ENCODE measurements around the gene IQCC. TPM values are rescaled to one million over a fixed set of nuclear protein-coding genes. Genes with fewer than 3 reads are reported as not detected.

IQCC gene
- total RNA-seq, 1 donor from 2014 or later = not detected

DNA sequence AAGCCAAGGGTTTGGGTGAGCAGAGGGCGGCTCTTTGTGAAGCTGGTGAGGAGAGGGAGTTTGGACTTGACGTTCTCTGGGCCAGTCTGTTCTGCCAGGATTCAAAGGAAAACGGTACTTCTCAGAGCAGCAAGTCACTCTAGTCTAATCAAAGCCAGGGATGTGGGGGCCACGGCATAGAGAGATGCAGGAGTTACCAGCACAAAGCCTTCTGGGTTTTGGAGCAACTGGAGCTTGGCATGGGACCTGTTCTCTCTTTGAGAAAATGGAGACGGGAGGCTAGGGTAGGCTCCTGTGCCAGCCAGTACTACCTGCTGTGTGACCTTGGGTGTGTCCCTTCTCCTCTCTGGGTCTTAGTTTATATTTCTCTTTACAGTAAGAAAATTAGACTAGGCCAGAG lies 23.9 kb upstream of the IQCC start:
- Histone ChIP-seq H3K36me3 (peaks cover 28 to 42% of the 10 kb centered on the region in 2 donors), H3K4me1 (peaks cover 19 to 29% of the 10 kb centered on the region in 2 donors), H3K27ac (peak overlapping the region in 1 of 2 donors; percentile 94)

DNA sequence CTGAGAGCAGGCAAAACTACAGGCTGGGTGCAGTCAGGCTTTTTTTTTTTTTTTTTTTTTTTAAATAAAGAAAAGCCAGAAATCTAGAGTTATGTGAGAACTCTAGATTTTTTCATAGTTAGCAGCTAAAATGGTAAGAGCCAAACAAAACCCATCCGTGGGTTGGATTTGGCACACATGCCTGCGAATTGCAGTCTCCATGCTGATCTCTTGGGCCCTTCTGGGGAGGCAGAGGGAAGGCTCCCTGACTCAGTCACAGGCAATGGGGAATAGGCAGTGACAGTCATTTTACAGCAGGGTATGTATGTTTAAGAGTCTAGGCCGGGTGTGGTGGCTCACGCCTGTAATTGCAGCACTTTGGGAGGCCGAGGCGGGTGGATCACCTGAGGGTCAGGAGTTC lies 23.4 kb upstream of the IQCC start:
- peak overlapping the region in 1 of 2 donors; percentile 79 for H3K4me3 ChIP-seq
- H3K4me1 ChIP-seq = peaks cover 19 to 29% of the 10 kb centered on the region in 2 donors
- peak overlapping the region in 1 of 2 donors; percentile 16 for H3K27ac ChIP-seq
- intact Hi-C loops (cut with DNase I) = no loop called here
- no peak for DNase-seq (ENCODE audit: low spot score in 2 of 2)
- H3K36me3 ChIP-seq = peaks cover 33 to 45% of the 10 kb centered on the region in 2 donors
- TF ChIP-seq, protein P1, sequence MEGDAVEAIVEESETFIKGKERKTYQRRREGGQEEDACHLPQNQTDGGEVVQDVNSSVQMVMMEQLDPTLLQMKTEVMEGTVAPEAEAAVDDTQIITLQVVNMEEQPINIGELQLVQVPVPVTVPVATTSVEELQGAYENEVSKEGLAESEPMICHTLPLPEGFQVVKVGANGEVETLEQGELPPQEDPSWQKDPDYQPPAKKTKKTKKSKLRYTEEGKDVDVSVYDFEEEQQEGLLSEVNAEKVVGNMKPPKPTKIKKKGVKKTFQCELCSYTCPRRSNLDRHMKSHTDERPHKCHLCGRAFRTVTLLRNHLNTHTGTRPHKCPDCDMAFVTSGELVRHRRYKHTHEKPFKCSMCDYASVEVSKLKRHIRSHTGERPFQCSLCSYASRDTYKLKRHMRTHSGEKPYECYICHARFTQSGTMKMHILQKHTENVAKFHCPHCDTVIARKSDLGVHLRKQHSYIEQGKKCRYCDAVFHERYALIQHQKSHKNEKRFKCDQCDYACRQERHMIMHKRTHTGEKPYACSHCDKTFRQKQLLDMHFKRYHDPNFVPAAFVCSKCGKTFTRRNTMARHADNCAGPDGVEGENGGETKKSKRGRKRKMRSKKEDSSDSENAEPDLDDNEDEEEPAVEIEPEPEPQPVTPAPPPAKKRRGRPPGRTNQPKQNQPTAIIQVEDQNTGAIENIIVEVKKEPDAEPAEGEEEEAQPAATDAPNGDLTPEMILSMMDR (IDR thresholded peaks at IDR 0.05) = no peak
- no peaks in the 10 kb centered on the region for H3K27me3 ChIP-seq
- H3K9me3 ChIP-seq = no peaks in the 10 kb centered on the region

More for the DNA sequence above, 23.9 kb upstream of the IQCC start:
- Histone ChIP-seq H3K9me3 (no peaks in the 10 kb centered on the region), H3K4me3 (peak overlapping the region; percentile 73 to 79), H3K27me3 (no peaks in the 10 kb centered on the region)
- TF ChIP-seq, protein P1 (IDR thresholded peaks at IDR 0.05) = no peak
- DNase-seq (ENCODE audit: low spot score in 2 of 2) = no peak
- intact Hi-C loops (cut with DNase I) = no loop called here

DNA sequence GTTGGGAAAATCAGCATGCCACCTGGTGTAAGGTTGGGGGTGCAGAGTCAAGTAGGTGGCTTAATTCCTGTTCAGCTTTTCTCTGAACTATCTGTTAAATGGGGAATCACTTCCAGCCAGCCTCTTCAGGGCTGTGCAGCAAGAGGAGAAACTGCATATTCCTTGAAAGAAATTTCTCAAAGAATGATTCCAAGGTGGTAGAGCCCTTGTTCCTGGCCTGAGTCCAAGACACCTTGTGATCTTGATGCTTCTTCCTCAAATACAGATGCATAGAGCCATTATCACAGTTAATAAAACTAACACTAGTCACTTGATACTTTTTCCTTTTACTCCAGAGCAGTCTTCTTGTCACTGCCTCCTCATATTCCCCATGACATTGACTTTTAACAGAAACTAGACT lies 20.8 kb upstream of the IQCC start:
- no peaks in the 10 kb centered on the region for H3K9me3 ChIP-seq
- DNase-seq (ENCODE audit: low spot score in 2 of 2) = no peak
- H3K36me3 ChIP-seq = peaks cover 58 to 70% of the 10 kb centered on the region in 2 donors
- H3K4me1 ChIP-seq = peaks cover 19 to 24% of the 10 kb centered on the region in 2 donors
- no peaks in the 10 kb centered on the region for H3K27me3 ChIP-seq
- no peak overlapping the region for H3K4me3 ChIP-seq
- intact Hi-C loops (cut with DNase I) = no loop called here
- TF ChIP-seq, protein P1 (IDR thresholded peaks at IDR 0.05) = no peak
- no peak overlapping the region for H3K27ac ChIP-seq

DNA sequence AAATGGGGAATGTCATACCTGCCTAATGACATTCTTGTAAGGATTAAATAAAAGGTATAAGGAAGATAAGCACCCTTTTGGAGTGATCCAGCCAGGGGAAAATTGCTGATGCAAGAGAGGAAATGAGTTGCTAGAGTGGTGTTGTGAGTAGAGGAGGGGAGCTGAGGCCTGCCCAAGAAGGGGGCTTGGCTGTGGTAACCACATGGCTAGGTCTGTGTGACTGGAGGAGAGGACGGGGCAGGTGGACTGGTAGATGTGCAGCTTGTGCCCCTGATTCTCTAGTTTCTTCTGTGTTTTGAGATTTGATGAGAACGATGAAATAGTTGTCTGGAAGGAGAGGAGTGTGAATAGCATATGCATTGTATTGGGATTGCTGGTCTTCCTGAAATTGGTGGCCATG lies 19.4 kb upstream of the IQCC start:
- Histone ChIP-seq H3K4me1 (peaks cover 17 to 22% of the 10 kb centered on the region in 2 donors), H3K36me3 (peaks cover 71 to 84% of the 10 kb centered on the region in 2 donors), H3K4me3 (no peak overlapping the region), H3K9me3 (no peaks in the 10 kb centered on the region), H3K27me3 (no peaks in the 10 kb centered on the region), H3K27ac (no peak overlapping the region)
- TF ChIP-seq, protein P1 (IDR thresholded peaks at IDR 0.05) = no peak
- DNase-seq (ENCODE audit: low spot score in 2 of 2) = no peak
- intact Hi-C loops (cut with DNase I) = no loop called here

DNA sequence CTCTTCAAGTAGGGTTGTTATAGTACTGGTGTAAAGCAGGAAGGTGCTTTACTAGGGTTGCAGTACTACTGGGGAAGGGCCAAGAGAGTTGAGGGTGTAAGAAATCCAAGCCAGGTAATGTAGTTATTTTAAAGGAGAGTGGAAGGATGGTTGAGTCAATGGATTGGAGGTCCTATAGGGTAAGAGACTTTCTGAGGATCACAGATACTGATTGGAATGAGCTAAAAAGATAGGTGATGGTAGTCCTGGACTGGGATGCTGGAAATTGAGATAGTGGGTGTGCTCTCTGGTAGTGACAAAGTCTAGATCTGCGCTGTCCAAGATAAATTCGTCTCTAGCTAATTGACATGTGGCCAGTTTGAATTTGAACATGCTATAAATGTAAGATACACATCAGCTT lies 19.0 kb upstream of the IQCC start:
- intact Hi-C loops (cut with DNase I) = no loop called here
- Histone ChIP-seq H3K27ac (no peak overlapping the region), H3K4me1 (peaks cover 13 to 18% of the 10 kb centered on the region in 2 donors), H3K4me3 (no peak overlapping the region), H3K27me3 (no peaks in the 10 kb centered on the region), H3K36me3 (peaks cover 74 to 86% of the 10 kb centered on the region in 2 donors), H3K9me3 (no peaks in the 10 kb centered on the region)
- TF ChIP-seq, protein P1 (IDR thresholded peaks at IDR 0.05) = no peak
- DNase-seq (ENCODE audit: low spot score in 2 of 2) = no peak

DNA sequence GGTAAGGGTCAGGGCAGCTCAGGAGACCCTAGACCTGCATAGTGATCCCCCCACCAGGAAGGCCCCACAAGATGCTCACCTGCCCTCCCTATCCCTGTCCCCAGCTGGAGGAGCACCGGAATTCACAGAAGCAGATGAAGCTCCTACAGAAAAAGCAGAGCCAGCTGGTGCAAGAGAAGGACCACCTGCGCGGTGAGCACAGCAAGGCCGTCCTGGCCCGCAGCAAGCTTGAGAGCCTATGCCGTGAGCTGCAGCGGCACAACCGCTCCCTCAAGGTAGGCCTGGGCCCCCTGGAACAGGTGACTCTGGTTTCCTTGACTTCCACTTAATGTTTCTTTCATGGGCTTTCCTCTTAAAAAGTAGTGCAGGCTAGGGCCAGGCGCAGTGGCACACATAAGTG lies 17.6 kb upstream of the IQCC start:
- no peaks in the 10 kb centered on the region for H3K27me3 ChIP-seq
- no peak for DNase-seq (ENCODE audit: low spot score in 2 of 2)
- H3K4me1 ChIP-seq = peaks cover 4 to 9% of the 10 kb centered on the region in 2 donors
- intact Hi-C loops (cut with DNase I) = no loop called here
- H3K9me3 ChIP-seq = no peaks in the 10 kb centered on the region
- peaks cover 84 to 86% of the 10 kb centered on the region in 2 donors for H3K36me3 ChIP-seq
- no peak overlapping the region for H3K27ac ChIP-seq
- no peak overlapping the region for H3K4me3 ChIP-seq
- TF ChIP-seq, protein P1 (IDR thresholded peaks at IDR 0.05) = no peak

Measured in ascending aorta (tissue), 2 donors.